ENCODE measurements around the gene KCNE5. TPM values are rescaled to one million over a fixed set of nuclear protein-coding genes. Genes with fewer than 3 reads are reported as not detected.

Gene KCNE5
- total RNA-seq, 1 experiment from 2014 or later = 1.4 TPM

DNA sequence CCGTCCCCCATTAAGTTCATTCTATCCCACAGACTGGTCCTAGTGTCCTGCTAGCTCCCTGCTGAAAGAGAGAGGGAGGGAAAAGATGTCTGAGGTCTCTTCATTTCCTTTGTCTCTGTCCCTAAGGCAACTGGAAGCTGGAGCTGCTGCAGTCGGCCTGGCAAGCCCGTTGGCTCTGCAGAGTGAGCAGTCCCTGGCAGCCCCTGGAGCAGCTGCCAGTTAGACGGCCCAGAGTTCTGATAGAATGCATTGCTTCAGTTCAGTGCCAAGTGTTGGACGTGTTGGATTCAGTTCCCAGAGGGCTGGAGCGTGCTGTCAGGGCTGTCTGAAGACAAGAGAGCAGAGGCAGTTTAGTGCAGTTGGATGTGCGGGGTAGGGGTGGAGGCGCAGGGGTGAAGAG is 975 bp downstream of the KCNE5 start:
- Histone ChIP-seq H2AFZ (no peak overlapping the region), H3K4me1 (replicated peaks; ENCODE audit: insufficient read depth) (no peaks in the 10 kb centered on the region), H3K9me2 (ENCODE audit: insufficient read depth) (no peaks in the 10 kb centered on the region), H3K9me3 (ENCODE audit: insufficient read depth, low read depth) (no peaks in the 10 kb centered on the region), H3K4me3 (no peak overlapping the region), H3K4me2 (no peak overlapping the region), H3K27me3 (ENCODE audit: insufficient read depth, low read depth) (no peaks in the 10 kb centered on the region), H3K27ac (no peak overlapping the region), H4K20me1 (ENCODE audit: insufficient read depth) (no peaks in the 10 kb centered on the region), H3K79me2 (ENCODE audit: low read depth) (no peaks in the 10 kb centered on the region), H3F3A (ENCODE audit: insufficient read depth, low read depth) (no peaks in the 10 kb centered on the region), H3K36me3 (ENCODE audit: low read depth) (no peaks in the 10 kb centered on the region)
- no peak for DNase-seq
- CTCF ChIA-PET = no interaction called here
- POLR2A ChIA-PET (ENCODE audit: unreplicated experiment) = no interaction called here
- TF ChIP-seq EZH2 (IDR thresholded peaks at IDR 0.05; ENCODE audit: low read depth) = no peak
- TF ChIP-seq, protein P1, sequence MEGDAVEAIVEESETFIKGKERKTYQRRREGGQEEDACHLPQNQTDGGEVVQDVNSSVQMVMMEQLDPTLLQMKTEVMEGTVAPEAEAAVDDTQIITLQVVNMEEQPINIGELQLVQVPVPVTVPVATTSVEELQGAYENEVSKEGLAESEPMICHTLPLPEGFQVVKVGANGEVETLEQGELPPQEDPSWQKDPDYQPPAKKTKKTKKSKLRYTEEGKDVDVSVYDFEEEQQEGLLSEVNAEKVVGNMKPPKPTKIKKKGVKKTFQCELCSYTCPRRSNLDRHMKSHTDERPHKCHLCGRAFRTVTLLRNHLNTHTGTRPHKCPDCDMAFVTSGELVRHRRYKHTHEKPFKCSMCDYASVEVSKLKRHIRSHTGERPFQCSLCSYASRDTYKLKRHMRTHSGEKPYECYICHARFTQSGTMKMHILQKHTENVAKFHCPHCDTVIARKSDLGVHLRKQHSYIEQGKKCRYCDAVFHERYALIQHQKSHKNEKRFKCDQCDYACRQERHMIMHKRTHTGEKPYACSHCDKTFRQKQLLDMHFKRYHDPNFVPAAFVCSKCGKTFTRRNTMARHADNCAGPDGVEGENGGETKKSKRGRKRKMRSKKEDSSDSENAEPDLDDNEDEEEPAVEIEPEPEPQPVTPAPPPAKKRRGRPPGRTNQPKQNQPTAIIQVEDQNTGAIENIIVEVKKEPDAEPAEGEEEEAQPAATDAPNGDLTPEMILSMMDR (conservative IDR thresholded peaks at IDR 0.05) = no peak
- no TSS peak for BruUV-seq (replicated peaks)
- intact Hi-C loops (cut with micrococcal nuclease; ENCODE audit: unreplicated experiment) = no loop called here

DNA sequence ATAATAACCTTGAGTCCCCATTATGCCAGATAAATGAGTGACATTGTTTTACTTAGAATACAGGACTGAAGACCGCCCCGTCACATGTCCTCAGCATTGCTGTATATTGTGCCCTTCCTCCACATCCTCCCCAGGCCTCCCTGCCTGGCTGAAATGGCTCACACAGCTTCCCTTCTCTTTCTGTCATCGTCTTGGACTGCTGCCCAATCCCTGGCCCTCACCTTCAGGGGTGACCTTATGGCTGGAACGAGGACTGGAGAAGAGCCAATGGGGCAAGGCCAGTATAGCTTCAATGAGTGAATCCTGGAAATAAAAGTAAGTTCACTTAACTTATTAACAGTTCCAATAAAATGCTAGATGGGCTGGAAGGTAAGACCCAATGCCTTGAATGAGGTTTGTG is 2.7 kb downstream of the KCNE5 start:
- Histone ChIP-seq H3F3A (ENCODE audit: insufficient read depth, low read depth) (no peaks in the 10 kb centered on the region), H3K4me2 (no peak overlapping the region), H3K36me3 (ENCODE audit: low read depth) (no peaks in the 10 kb centered on the region), H3K79me2 (ENCODE audit: low read depth) (no peaks in the 10 kb centered on the region), H4K20me1 (ENCODE audit: insufficient read depth) (no peaks in the 10 kb centered on the region), H3K4me3 (no peak overlapping the region), H3K9me3 (ENCODE audit: insufficient read depth, low read depth) (no peaks in the 10 kb centered on the region), H3K4me1 (replicated peaks; ENCODE audit: insufficient read depth) (no peaks in the 10 kb centered on the region), H3K27ac (no peak overlapping the region), H3K9me2 (ENCODE audit: insufficient read depth) (no peaks in the 10 kb centered on the region), H3K27me3 (ENCODE audit: insufficient read depth, low read depth) (no peaks in the 10 kb centered on the region), H2AFZ (no peak overlapping the region)
- CTCF ChIA-PET = no interaction called here
- intact Hi-C loops (cut with micrococcal nuclease; ENCODE audit: unreplicated experiment) = no loop called here
- TF ChIP-seq EZH2 (IDR thresholded peaks at IDR 0.05; ENCODE audit: low read depth) = no peak
- TF ChIP-seq, protein P1 (conservative IDR thresholded peaks at IDR 0.05) = no peak
- DNase-seq = no peak
- POLR2A ChIA-PET (ENCODE audit: unreplicated experiment) = no interaction called here
- BruUV-seq (replicated peaks) = no TSS peak

DNA sequence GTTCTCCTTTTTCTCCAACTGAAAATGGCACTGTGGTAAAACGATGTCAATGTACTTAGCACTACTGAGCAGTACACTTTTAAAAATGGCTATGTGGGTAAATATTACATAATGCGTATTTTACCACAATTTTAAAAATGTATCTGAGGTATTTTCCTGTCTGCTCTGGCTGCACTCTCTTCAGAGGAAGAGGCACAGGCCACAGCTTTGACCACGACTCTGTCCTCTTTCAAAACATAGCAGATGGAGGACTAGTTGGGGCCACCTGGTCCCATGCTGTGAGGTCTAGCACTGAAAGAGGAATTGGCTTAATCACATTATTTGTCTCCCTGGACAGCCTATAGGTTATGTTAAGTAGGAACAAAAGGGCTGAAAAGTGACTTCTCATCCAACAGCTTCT is 5.2 kb downstream of the KCNE5 start:
- no peaks in the 10 kb centered on the region for H3K27me3 ChIP-seq (ENCODE audit: insufficient read depth, low read depth)
- no TSS peak for BruUV-seq (replicated peaks)
- H3F3A ChIP-seq (ENCODE audit: insufficient read depth, low read depth) = no peaks in the 10 kb centered on the region
- no peak overlapping the region for H2AFZ ChIP-seq
- intact Hi-C loops (cut with micrococcal nuclease; ENCODE audit: unreplicated experiment) = no loop called here
- H3K4me3 ChIP-seq = no peak overlapping the region
- no peak for DNase-seq
- no peaks in the 10 kb centered on the region for H3K9me2 ChIP-seq (ENCODE audit: insufficient read depth)
- no peak overlapping the region for H3K4me2 ChIP-seq
- ChIA-PET POLR2A (ENCODE audit: unreplicated experiment) (no interaction called here), CTCF (no interaction called here)
- H3K27ac ChIP-seq = no peak overlapping the region
- H3K9me3 ChIP-seq (ENCODE audit: insufficient read depth, low read depth) = no peaks in the 10 kb centered on the region
- no peaks in the 10 kb centered on the region for H3K4me1 ChIP-seq (replicated peaks; ENCODE audit: insufficient read depth)
- no peaks in the 10 kb centered on the region for H3K79me2 ChIP-seq (ENCODE audit: low read depth)
- no peak for TF ChIP-seq EZH2 (IDR thresholded peaks at IDR 0.05; ENCODE audit: low read depth)
- TF ChIP-seq, protein P1 (conservative IDR thresholded peaks at IDR 0.05) = no peak
- H4K20me1 ChIP-seq (ENCODE audit: insufficient read depth) = no peaks in the 10 kb centered on the region
- no peaks in the 10 kb centered on the region for H3K36me3 ChIP-seq (ENCODE audit: low read depth)
